HepG2 (cell line): ENCODE data around the gene GAS2. TPM values are rescaled to one million over a fixed set of nuclear protein-coding genes. Genes with fewer than 3 reads are reported as not detected.

ENCODE experiments used
- ATAC-seq: fragments of 200-7000 bp; cut with Tn5 transposase; 3 replicates; pipeline ENCODE4 v1.9.1; 2020; ENCODE audit warnings: mild to moderate bottlenecking, moderate library complexity
- BruUV-seq: library from RNA; stranded (reverse); fragments of 400-500 nt; replicated peaks from 2 replicates; lab custom pipeline; 2021; lab: Mats Ljungman, UMichigan
- CTCF ChIA-PET: fragments of 300-600 bp; formaldehyde crosslinking; extraction: SDS; loops from one replicate; lab custom pipeline; 2021; ENCODE audit warnings: low total read pairs, inconsistent platforms, low intra/inter-chr PET ratio; lab: Yijun Ruan, JAX
- POLR2A ChIA-PET: fragments of 350-600 bp; sonication (Branson Sonifier 250); formaldehyde crosslinking; loops from one replicate; lab custom pipeline; 2020; ENCODE audit warnings: antibody characterized with exemption, inconsistent platforms; lab: Yijun Ruan, JAX
- DNase-seq: peaks from one replicate; pipeline ENCODE4 v3.0.0-alpha.2; 2015; ENCODE audit warnings: low spot score
- FAIRE-seq: peaks from 3 replicates; lab custom pipeline; 2011; peaks lifted over from hg19 to GRCh38; lab: Jason Lieb, UNC
- H2AFZ ChIP-seq: one replicate; pipeline ENCODE4 v1.6.1; 2011; ENCODE audit warnings: low read length, inconsistent platforms
- H3K27ac ChIP-seq: fragments of 300-600 bp; 3 replicates; pipeline ENCODE4 v1.8.0; 2011; ENCODE audit warnings: mixed run types, mild to moderate bottlenecking, mixed read lengths, low read length, inconsistent platforms; ENCODE audit not compliant: insufficient read depth; ENCODE audit errors: extremely low read length
- H3K27me3 ChIP-seq, 2 experiments: fragments of 200-600 bp in 1 of 2; 2 replicates in 1 of 2; 3 replicates in 1 of 2; pipeline versions ENCODE4 v1.6.0 to v1.8.0; 2011; ENCODE audit warnings: low read length in 2 of 2, mild to moderate bottlenecking in 2 of 2, moderate library complexity in 2 of 2, inconsistent platforms in 1 of 2; ENCODE audit not compliant: insufficient read depth in 2 of 2, control insufficient read depth in 1 of 2
- H3K36me3 ChIP-seq, 2 experiments: fragments of 200-600 bp in 1 of 2; replicated peaks in 1 of 2; 2 replicates in 1 of 2; 3 replicates in 1 of 2; pipeline versions ENCODE4 v1.5.1 to v1.8.0; 2011; ENCODE audit warnings: low read length in 2 of 2, inconsistent platforms in 1 of 2; ENCODE audit not compliant: insufficient read depth in 2 of 2, control insufficient read depth in 1 of 2
- H3K4me1 ChIP-seq: 2 replicates; pipeline ENCODE4 v1.5.1; 2012; ENCODE audit warnings: low read length, inconsistent platforms; ENCODE audit not compliant: insufficient read depth
- H3K4me2 ChIP-seq: 2 replicates; pipeline ENCODE4 v1.6.0; 2011; ENCODE audit warnings: low read depth, low read length, inconsistent platforms
- H3K4me3 ChIP-seq, 3 experiments: fragments of 200-600 bp in 1 of 3; sonication (generic), shearing (Covaris generic) in 1 of 3; replicated peaks in 1 of 3; 2 replicates each; pipeline ENCODE4 v1.5.1; 2011 to 2016; ENCODE audit warnings: low read length in 3 of 3, inconsistent platforms in 2 of 3, low read depth in 2 of 3, mild to moderate bottlenecking in 2 of 3, control low read depth in 1 of 3, mixed read lengths in 1 of 3; ENCODE audit not compliant: insufficient read depth in 1 of 3
- H3K79me2 ChIP-seq: one replicate; pipeline ENCODE4 v1.6.1; 2011; ENCODE audit warnings: low read length, inconsistent platforms; ENCODE audit not compliant: insufficient read depth
- H3K9ac ChIP-seq: 2 replicates; pipeline ENCODE4 v1.6.0; 2011; ENCODE audit warnings: mild to moderate bottlenecking, low read depth, low read length, inconsistent platforms; ENCODE audit not compliant: insufficient read depth
- H3K9me3 ChIP-seq: 2 replicates; pipeline ENCODE4 v1.5.1; 2012; ENCODE audit warnings: mild to moderate bottlenecking, low read length
- H4K20me1 ChIP-seq: 2 replicates; pipeline ENCODE4 v1.6.0; 2011; ENCODE audit warnings: inconsistent platforms, mild to moderate bottlenecking, low read length, moderate library complexity; ENCODE audit not compliant: insufficient read depth
- CEBPB ChIP-seq: IDR thresholded peaks from 2 replicates; pipeline ENCODE4 v1.6.1; 2011; ENCODE audit warnings: low read depth, low read length, improper control_type of control experiment, borderline replicate concordance
- CREB1 ChIP-seq, 2 experiments: fragments of 450-650 bp in 1 of 2; IDR thresholded peaks; 2 replicates each; pipeline ENCODE4 v1.6.1; 2016 to 2017; ENCODE audit warnings: control low read depth in 1 of 2, mild to moderate bottlenecking in 1 of 2, missing compliant biosample characterization in 1 of 2, missing genetic modification characterization in 1 of 2
- HNF4G ChIP-seq, 2 experiments: sonication (generic) in 1 of 2; formaldehyde crosslinking in 1 of 2; IDR thresholded peaks; 2 replicates each; pipeline versions ENCODE4 v1.4.0 to v1.6.1; 2011 to 2020; ENCODE audit warnings: borderline replicate concordance in 2 of 2, low read depth in 2 of 2, mild to moderate bottlenecking in 2 of 2, low read length in 1 of 2, missing genetic modification reagents in 1 of 2, moderate library complexity in 1 of 2
- NCOA5 ChIP-seq: sonication (generic); formaldehyde crosslinking; IDR thresholded peaks from 2 replicates; pipeline ENCODE4 v1.4.0; 2020; ENCODE audit warnings: missing genetic modification reagents
- PHF21A ChIP-seq: sonication (generic); formaldehyde crosslinking; IDR thresholded peaks from 2 replicates; pipeline ENCODE4 v1.5.0; 2020; ENCODE audit warnings: mild to moderate bottlenecking, missing genetic modification reagents
- PRDM15 ChIP-seq: sonication (generic); formaldehyde crosslinking; IDR thresholded peaks from 2 replicates; pipeline ENCODE4 v1.4.0; 2020; ENCODE audit warnings: missing genetic modification reagents
- PRPF4 ChIP-seq: fragments of 200-400 bp; formaldehyde crosslinking; IDR thresholded peaks from 2 replicates; pipeline ENCODE4 v1.6.1; 2016; ENCODE audit warnings: low read length, low read depth; ENCODE audit not compliant: poor library complexity, severe bottlenecking
- ZBTB7A ChIP-seq: sonication (generic); formaldehyde crosslinking; IDR thresholded peaks from 2 replicates; pipeline ENCODE4 v1.8.0; 2022; ENCODE audit warnings: mild to moderate bottlenecking, missing genetic modification reagents
- ZNF30 ChIP-seq: sonication (generic); formaldehyde crosslinking; IDR thresholded peaks from 2 replicates; pipeline ENCODE4 v1.5.0; 2020; ENCODE audit warnings: mild to moderate bottlenecking, missing genetic modification reagents
- WGBS: methylation state at CpG from one replicate; pipeline ENCODE4 v1.1.6; 2017; ENCODE audit warnings: low lambda C conversion rate; 5-methylcytosine and 5-hydroxymethylcytosine counted together
- in situ Hi-C: cut with HindIII; loops from 2 replicates; pipeline ENCODE4 v1.10.0; 2017; ENCODE audit warnings: low pct_unique_long_range_greater_than_20kb; ENCODE audit not compliant: extremely low pct_ligation_motif_present
- intact Hi-C: fragments of 100-400 bp; cut with micrococcal nuclease; formaldehyde crosslinking; loops from one replicate; pipeline ENCODE4 v1.10.0; 2022; ENCODE audit not compliant: unreplicated experiment
- polyA plus RNA-seq, 8 experiments: library from polyadenylated mRNA; depleted of rRNA in 3 of 8; stranded (reverse) in 7 of 8; unstranded in 1 of 8; fragments of >200 nt; fragmentation: Illumina TruSeq in 4 of 8; extraction: Trizol in 4 of 8; gene quantifications; 2 replicates each; pipeline versions ENCODE4 v1.2.1 to v1.2.3, GENCODE V29; 2011 to 2016; ENCODE audit warnings: low read depth in 4 of 8, missing spikeins in 1 of 8, mixed read lengths in 1 of 8; ENCODE audit not compliant: insufficient read depth in 1 of 8
- total RNA-seq, 5 experiments: library from RNA; depleted of rRNA; stranded (reverse); fragments of >200 nt; fragmentation: Illumina TruSeq; extraction: Trizol; gene quantifications; 2 replicates each; pipeline ENCODE4 v1.2.3, GENCODE V29; 2016; ENCODE audit warnings: low read depth in 1 of 5
- TF ChIP-seq, protein P1 (sequence below): sonication (generic); formaldehyde crosslinking; IDR thresholded peaks from 2 replicates; pipeline ENCODE4 v1.4.0; 2020; ENCODE audit warnings: missing genetic modification reagents, borderline replicate concordance
- TF ChIP-seq, protein P2 (sequence below): sonication (generic); formaldehyde crosslinking; IDR thresholded peaks from 2 replicates; pipeline ENCODE4 v1.4.0; 2020; ENCODE audit warnings: mild to moderate bottlenecking, missing genetic modification reagents

GAS2 gene
- total and polyA plus RNA-seq, 2 of the 13 experiments (the other 11 are each of a cell fraction or from before 2014, with no cell fraction given) = 26.0 to 85.1 TPM

GRCh38 chr11:22764735-22765134, 98.3 kb downstream of the GAS2 start:
- Histone ChIP-seq H2AFZ (no peak overlapping the region), H3K79me2 (no peaks in the 10 kb centered on the region), H3K36me3 (peaks cover 0 to 7% of the 10 kb centered on the region in 2 experiments; a peak in 1 of 5 replicates), H3K9me3 (no peaks in the 10 kb centered on the region), H3K4me2 (no peak overlapping the region), H4K20me1 (no peaks in the 10 kb centered on the region), H3K4me3 (no peak overlapping the region), H3K27ac (no peak overlapping the region), H3K9ac (no peak overlapping the region), H3K4me1 (no peaks in the 10 kb centered on the region)
- 100% methylated on average over 2 of the region's 2 CpGs for WGBS
- ChIA-PET CTCF (no interaction called here), POLR2A (no interaction called here)
- DNase-seq (no peak), FAIRE-seq (no peak), ATAC-seq (no peak)
- intact Hi-C loops (no loop called here), in situ Hi-C loops (no loop called here)
- no TSS peak for BruUV-seq
- TF ChIP-seq ZNF30 (CRISPR knock-in tag) (no peak), CEBPB (0 out of 2 replicates have a peak, but pooled peaks have one; percentile 51), PRPF4 (no peak)
- TF ChIP-seq, protein P1, sequence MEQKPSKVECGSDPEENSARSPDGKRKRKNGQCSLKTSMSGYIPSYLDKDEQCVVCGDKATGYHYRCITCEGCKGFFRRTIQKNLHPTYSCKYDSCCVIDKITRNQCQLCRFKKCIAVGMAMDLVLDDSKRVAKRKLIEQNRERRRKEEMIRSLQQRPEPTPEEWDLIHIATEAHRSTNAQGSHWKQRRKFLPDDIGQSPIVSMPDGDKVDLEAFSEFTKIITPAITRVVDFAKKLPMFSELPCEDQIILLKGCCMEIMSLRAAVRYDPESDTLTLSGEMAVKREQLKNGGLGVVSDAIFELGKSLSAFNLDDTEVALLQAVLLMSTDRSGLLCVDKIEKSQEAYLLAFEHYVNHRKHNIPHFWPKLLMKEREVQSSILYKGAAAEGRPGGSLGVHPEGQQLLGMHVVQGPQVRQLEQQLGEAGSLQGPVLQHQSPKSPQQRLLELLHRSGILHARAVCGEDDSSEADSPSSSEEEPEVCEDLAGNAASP = no peak
- TF ChIP-seq, all 625 proteins: peak for 1
- no peaks in the 10 kb centered on the region for H3K27me3 ChIP-seq

DNA sequence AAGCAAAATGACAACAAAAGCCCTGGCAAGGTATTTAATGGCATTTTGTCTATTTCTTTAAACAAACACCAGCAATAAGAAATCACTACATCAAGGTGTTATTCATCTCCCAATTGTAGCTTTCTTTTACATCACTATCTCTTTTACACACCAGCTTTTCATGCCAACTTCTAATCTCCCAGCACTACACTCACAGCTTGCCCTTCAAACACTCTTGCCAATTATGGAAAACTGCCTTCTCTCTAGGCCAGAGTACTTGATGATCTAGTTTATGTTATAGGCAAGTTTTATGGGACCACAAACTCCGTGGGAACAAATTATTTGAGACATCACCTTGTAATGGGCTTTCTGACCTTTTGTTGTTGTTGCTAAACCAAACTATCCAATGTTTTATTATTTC, 101.9 kb downstream of the GAS2 start:
- no peak for ATAC-seq
- POLR2A ChIA-PET = no interaction called here
- WGBS = 96% methylated on average over 1 of the region's 1 CpG

More for the DNA sequence above, 101.9 kb downstream of the GAS2 start:
- no peaks in the 10 kb centered on the region for H4K20me1 ChIP-seq
- no peaks in the 10 kb centered on the region for H3K4me1 ChIP-seq
- FAIRE-seq = no peak
- 0 out of 5 replicates have a peak, but pooled peaks cover 0 to 7% of the 10 kb centered on the region in 2 experiments for H3K36me3 ChIP-seq
- H3K4me2 ChIP-seq = no peak overlapping the region
- no peaks in the 10 kb centered on the region for H3K27me3 ChIP-seq
- no peak for TF ChIP-seq NCOA5 (CRISPR knock-in tag)
- no peak for TF ChIP-seq PHF21A (CRISPR knock-in tag)
- no peak for TF ChIP-seq PRDM15
- TF ChIP-seq, protein P2, sequence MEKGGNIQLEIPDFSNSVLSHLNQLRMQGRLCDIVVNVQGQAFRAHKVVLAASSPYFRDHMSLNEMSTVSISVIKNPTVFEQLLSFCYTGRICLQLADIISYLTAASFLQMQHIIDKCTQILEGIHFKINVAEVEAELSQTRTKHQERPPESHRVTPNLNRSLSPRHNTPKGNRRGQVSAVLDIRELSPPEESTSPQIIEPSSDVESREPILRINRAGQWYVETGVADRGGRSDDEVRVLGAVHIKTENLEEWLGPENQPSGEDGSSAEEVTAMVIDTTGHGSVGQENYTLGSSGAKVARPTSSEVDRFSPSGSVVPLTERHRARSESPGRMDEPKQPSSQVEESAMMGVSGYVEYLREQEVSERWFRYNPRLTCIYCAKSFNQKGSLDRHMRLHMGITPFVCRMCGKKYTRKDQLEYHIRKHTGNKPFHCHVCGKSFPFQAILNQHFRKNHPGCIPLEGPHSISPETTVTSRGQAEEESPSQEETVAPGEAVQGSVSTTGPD = no peak
- no peak for TF ChIP-seq CREB1 (IDR thresholded peaks at IDR 0.05)
- TF ChIP-seq CREB1 (CRISPR knock-in tag; IDR thresholded peaks at IDR 0.05) = no peak
- TF ChIP-seq ZBTB7A (CRISPR knock-in tag) = no peak
- TF ChIP-seq HNF4G (IDR thresholded peaks at IDR 0.05; ENCODE audit: borderline replicate concordance, low read depth, low read length) = no peak
- no peak for TF ChIP-seq HNF4G (CRISPR knock-in tag; IDR thresholded peaks at IDR 0.05; ENCODE audit: borderline replicate concordance, low read depth)
- H3K79me2 ChIP-seq = no peaks in the 10 kb centered on the region
- H3K4me3 ChIP-seq = no peak overlapping the region
- CTCF ChIA-PET = no interaction called here
- H3K9ac ChIP-seq = no peak overlapping the region
- H3K27ac ChIP-seq = no peak overlapping the region
- no peaks in the 10 kb centered on the region for H3K9me3 ChIP-seq
- in situ Hi-C loops = no loop called here
- intact Hi-C loops = no loop called here
- no TSS peak for BruUV-seq
- H2AFZ ChIP-seq = no peak overlapping the region
- DNase-seq = no peak
